ENCODE results near the gene DNAJC6. TPM values are rescaled to one million over a fixed set of nuclear protein-coding genes. Genes with fewer than 3 reads are reported as not detected.
A peak's percentile ranks its signal among the peaks of the same experiment; 100 is the strongest.

The DNAJC6 gene
- total RNA-seq, result 1 to 10 TPM; 4.0 to 5.4 TPM

- H3K9me3 Mint-ChIP-seq, result no peaks in the 10 kb centered on the region
- H3K4me3 Mint-ChIP-seq, result peak within 1 kb of the TSS; percentile 49
- CTCF ChIA-PET, result interaction anchor here (1.1 to 1.7 kb wide), 4 partner anchors 73 to 378 kb away, joined by 3 to 6 read pairs (median 3); no protein-coding TSS in a partner anchor
- no peak within 1 kb of the TSS for H3K27ac Mint-ChIP-seq
- H3K27me3 Mint-ChIP-seq, result peaks cover 25% of the 10 kb centered on the region
- DNase-seq, result peak; percentile 64
- peaks cover 9% of the 10 kb centered on the region for H3K4me1 Mint-ChIP-seq
- POLR2A ChIA-PET, result interaction anchor here (0.5 to 1.3 kb wide), 2 partner anchors 21 to 111 kb away, joined by 3 to 4 read pairs; partner anchors contain the start of genes LEPR and LEPROT
- H3K36me3 Mint-ChIP-seq (ENCODE audit: low read depth), result no peaks in the 10 kb centered on the region
Observed at GRCh38 chr1:65309304-65310077, at the start of gene DNAJC6. TSS of gene DNAJC6 (plus strand) at chr1:65309543. CDS start at chr1:65309746, 203 bp downstream.

- CTCF ChIA-PET, result interaction anchor here (0.6 kb wide), 1 partner anchor 246 kb away, joined by 3 read pairs; no protein-coding TSS in a partner anchor
- no peak for DNase-seq
- Mint-ChIP-seq H3K36me3 (ENCODE audit: low read depth) (no peaks in the 10 kb centered on the region), H3K27ac (no peak overlapping the region), H3K4me3 (no peak overlapping the region), H3K4me1 (peaks cover 45% of the 10 kb centered on the region), H3K27me3 (peaks cover 9% of the 10 kb centered on the region), H3K9me3 (no peaks in the 10 kb centered on the region)
- POLR2A ChIA-PET, result no interaction called here
Observed at GRCh38 chr1:65259816-65260215, 49.5 kb upstream of the DNAJC6 start.

GRCh38 chr1:65260851-65261473, 48.4 kb upstream of the DNAJC6 start:
- peak; percentile 20 for DNase-seq
- no peaks in the 10 kb centered on the region for H3K9me3 Mint-ChIP-seq
- ChIA-PET CTCF (interaction anchor here (0.9 kb wide), 1 partner anchor 25 kb away, joined by 5 read pairs; no protein-coding TSS in a partner anchor), POLR2A (interaction anchor here (0.8 kb wide), 1 partner anchor 13 kb away, joined by 3 read pairs; no protein-coding TSS in a partner anchor)
- peaks cover 43% of the 10 kb centered on the region for H3K4me1 Mint-ChIP-seq
- H3K27ac Mint-ChIP-seq, result no peak overlapping the region
- no peaks in the 10 kb centered on the region for H3K36me3 Mint-ChIP-seq (ENCODE audit: low read depth)
- peaks cover 9% of the 10 kb centered on the region for H3K27me3 Mint-ChIP-seq
- H3K4me3 Mint-ChIP-seq, result no peak overlapping the region

- ChIA-PET CTCF (interaction anchor here (1.5 kb wide), 1 partner anchor 32 kb away, joined by 3 read pairs; no protein-coding TSS in a partner anchor), POLR2A (interaction anchor here (1.2 to 2.0 kb wide), 2 partner anchors 8 to 157 kb away, joined by 3 to 5 read pairs; partner anchors contain the start of genes LEPR and LEPROT)
- Mint-ChIP-seq H3K4me1 (peaks cover 56% of the 10 kb centered on the region), H3K27ac (no peak overlapping the region), H3K27me3 (peaks cover 19% of the 10 kb centered on the region), H3K4me3 (no peak overlapping the region), H3K36me3 (ENCODE audit: low read depth) (no peaks in the 10 kb centered on the region), H3K9me3 (no peaks in the 10 kb centered on the region)
- DNase-seq, result no peak
Observed at GRCh38 chr1:65263286-65263685, 46.1 kb upstream of the DNAJC6 start.

GRCh38 chr1:65264197-65264929, 45.0 kb upstream of the DNAJC6 start:
- Mint-ChIP-seq H3K4me1 (peaks cover 50% of the 10 kb centered on the region), H3K4me3 (no peak overlapping the region), H3K9me3 (no peaks in the 10 kb centered on the region), H3K27ac (no peak overlapping the region), H3K36me3 (ENCODE audit: low read depth) (no peaks in the 10 kb centered on the region), H3K27me3 (peaks cover 19% of the 10 kb centered on the region)
- ChIA-PET CTCF (interaction anchor here (1.7 kb wide), 1 partner anchor 10 kb away, joined by 7 read pairs; no protein-coding TSS in a partner anchor), POLR2A (interaction anchor here (1.0 to 2.0 kb wide), 3 partner anchors 10 to 156 kb away, joined by 3 to 6 read pairs (median 5); partner anchors contain the start of genes LEPR and LEPROT)
- DNase-seq, result no peak

- no peak for DNase-seq
- H3K4me1 Mint-ChIP-seq, result peaks cover 41% of the 10 kb centered on the region
- peak overlapping the region; percentile 61 for H3K4me3 Mint-ChIP-seq
- H3K36me3 Mint-ChIP-seq (ENCODE audit: low read depth), result no peaks in the 10 kb centered on the region
- ChIA-PET POLR2A (interaction anchor here (1.0 kb wide), 1 partner anchor 11 kb away, joined by 6 read pairs; no protein-coding TSS in a partner anchor), CTCF (interaction anchor here (1.7 kb wide), 1 partner anchor 11 kb away, joined by 7 read pairs; no protein-coding TSS in a partner anchor)
- H3K27me3 Mint-ChIP-seq, result peaks cover 19% of the 10 kb centered on the region
- no peak overlapping the region for H3K27ac Mint-ChIP-seq
- H3K9me3 Mint-ChIP-seq, result no peaks in the 10 kb centered on the region
Observed at GRCh38 chr1:65265296-65265650, 44.1 kb upstream of the DNAJC6 start.

GRCh38 chr1:65265651-65266351, 43.5 kb upstream of the DNAJC6 start:
- no peak overlapping the region for H3K27ac Mint-ChIP-seq
- H3K36me3 Mint-ChIP-seq (ENCODE audit: low read depth), result no peaks in the 10 kb centered on the region
- peaks cover 36% of the 10 kb centered on the region for H3K4me1 Mint-ChIP-seq
- H3K9me3 Mint-ChIP-seq, result no peaks in the 10 kb centered on the region
- POLR2A ChIA-PET, result interaction anchor here (0.8 to 1.3 kb wide), 2 partner anchors 11 to 360 kb away, joined by 3 to 5 read pairs; no protein-coding TSS in a partner anchor
- DNase-seq, result peak; percentile 55
- peaks cover 19% of the 10 kb centered on the region for H3K27me3 Mint-ChIP-seq
- H3K4me3 Mint-ChIP-seq, result peak overlapping the region; percentile 61
- CTCF ChIA-PET, result interaction anchor here (0.7 to 1.7 kb wide), 4 partner anchors 11 to 422 kb away, joined by 3 to 7 read pairs (median 3); partner anchors contain the start of genes LEPR and LEPROT

GRCh38 chr1:65266476-65266875, 42.9 kb upstream of the DNAJC6 start:
- Mint-ChIP-seq H3K27me3 (peaks cover 19% of the 10 kb centered on the region), H3K4me3 (peak overlapping the region; percentile 61), H3K36me3 (ENCODE audit: low read depth) (no peaks in the 10 kb centered on the region), H3K4me1 (peaks cover 31% of the 10 kb centered on the region), H3K9me3 (no peaks in the 10 kb centered on the region), H3K27ac (no peak overlapping the region)
- CTCF ChIA-PET, result interaction anchor here (0.7 to 2.4 kb wide), 5 partner anchors 12 to 421 kb away, joined by 3 to 8 read pairs (median 3); partner anchors contain the start of genes LEPR and LEPROT
- DNase-seq, result no peak
- POLR2A ChIA-PET, result interaction anchor here (0.8 to 1.3 kb wide), 3 partner anchors 12 to 360 kb away, joined by 3 to 5 read pairs (median 3); no protein-coding TSS in a partner anchor

GRCh38 chr1:65267271-65267670, 42.1 kb upstream of the DNAJC6 start:
- Mint-ChIP-seq H3K27me3 (peaks cover 19% of the 10 kb centered on the region), H3K4me3 (no peak overlapping the region), H3K9me3 (no peaks in the 10 kb centered on the region), H3K27ac (no peak overlapping the region), H3K4me1 (peaks cover 31% of the 10 kb centered on the region), H3K36me3 (ENCODE audit: low read depth) (no peaks in the 10 kb centered on the region)
- POLR2A ChIA-PET, result interaction anchor here (1.0 to 1.3 kb wide), 2 partner anchors 13 to 152 kb away, joined by 3 to 5 read pairs; no protein-coding TSS in a partner anchor
- DNase-seq, result no peak
- CTCF ChIA-PET, result interaction anchor here (0.7 to 2.4 kb wide), 4 partner anchors 12 to 423 kb away, joined by 3 to 8 read pairs (median 4); no protein-coding TSS in a partner anchor

GRCh38 chr1:65267683-65268082, 41.7 kb upstream of the DNAJC6 start:
- Mint-ChIP-seq H3K27ac (no peak overlapping the region), H3K4me3 (no peak overlapping the region), H3K36me3 (ENCODE audit: low read depth) (no peaks in the 10 kb centered on the region), H3K27me3 (peaks cover 19% of the 10 kb centered on the region), H3K9me3 (no peaks in the 10 kb centered on the region), H3K4me1 (peaks cover 31% of the 10 kb centered on the region)
- ChIA-PET CTCF (interaction anchor here (0.9 to 2.4 kb wide), 3 partner anchors 13 to 423 kb away, joined by 3 to 8 read pairs (median 4); no protein-coding TSS in a partner anchor), POLR2A (no interaction called here)
- DNase-seq, result no peak

- no peak overlapping the region for H3K27ac Mint-ChIP-seq
- no peak overlapping the region for H3K4me3 Mint-ChIP-seq
- H3K36me3 Mint-ChIP-seq (ENCODE audit: low read depth), result no peaks in the 10 kb centered on the region
- no peaks in the 10 kb centered on the region for H3K9me3 Mint-ChIP-seq
- H3K4me1 Mint-ChIP-seq, result peaks cover 27% of the 10 kb centered on the region
- POLR2A ChIA-PET, result interaction anchor here (1.4 kb wide), 1 partner anchor 15 kb away, joined by 4 read pairs; no protein-coding TSS in a partner anchor
- CTCF ChIA-PET, result no interaction called here
- peaks cover 15% of the 10 kb centered on the region for H3K27me3 Mint-ChIP-seq
- DNase-seq, result no peak
Observed at GRCh38 chr1:65269612-65270011, 39.7 kb upstream of the DNAJC6 start.

Data from activated CD4-positive, alpha-beta memory T cell treated with anti-CD3 and anti-CD28 coated beads, Interleukin-2, amount 10 ng/mL, durations not matched to agents 7 days and 5 days (primary cell).